HepG2 (cell line): ENCODE data around the gene GNG5.

ENCODE experiments used
- ATF2 ChIP-seq: sonication (generic); formaldehyde crosslinking; IDR thresholded peaks from 2 replicates; pipeline ENCODE4 v1.4.0; 2020; ENCODE audit warnings: missing genetic modification reagents
- EZH2 ChIP-seq: conservative IDR thresholded peaks from 2 replicates; pipeline ENCODE4 v1.6.1; 2012; ENCODE audit warnings: mild to moderate bottlenecking, low read depth, low read length, moderate library complexity
- HIVEP1 ChIP-seq: sonication (generic); formaldehyde crosslinking; IDR thresholded peaks from 2 replicates; pipeline ENCODE4 v1.4.0; 2020; ENCODE audit warnings: mild to moderate bottlenecking, missing genetic modification reagents
- ONECUT2 ChIP-seq: sonication (generic); formaldehyde crosslinking; IDR thresholded peaks from 2 replicates; pipeline ENCODE4 v1.4.0; 2020; ENCODE audit warnings: missing genetic modification reagents
- POLR2AphosphoS5 ChIP-seq: IDR thresholded peaks from 2 replicates; pipeline ENCODE4 v1.6.1; 2012; ENCODE audit warnings: low read depth, low read length
- RAD21 ChIP-seq: fragments of 450-650 bp; formaldehyde crosslinking; IDR thresholded peaks from 2 replicates; pipeline ENCODE4 v1.5.0; 2020; ENCODE audit warnings: mild to moderate bottlenecking
- SRSF9 ChIP-seq: fragments of 200-400 bp; formaldehyde crosslinking; IDR thresholded peaks from 2 replicates; pipeline ENCODE4 v1.6.1; 2018; ENCODE audit warnings: borderline replicate concordance, mild to moderate bottlenecking, low read depth, low read length; ENCODE audit not compliant: insufficient read depth, poor library complexity, severe bottlenecking
- STAT5B ChIP-seq: sonication (generic); formaldehyde crosslinking; IDR thresholded peaks from 2 replicates; pipeline ENCODE4 v1.4.0; 2020; ENCODE audit warnings: missing genetic modification reagents
- ZMYM4 ChIP-seq: sonication (generic); formaldehyde crosslinking; IDR thresholded peaks from 2 replicates; pipeline ENCODE4 v1.8.1; 2023; ENCODE audit warnings: mild to moderate bottlenecking, missing genetic modification reagents
- ZNF251 ChIP-seq: sonication (generic); formaldehyde crosslinking; IDR thresholded peaks from 2 replicates; pipeline ENCODE4 v1.9.0; 2021; ENCODE audit warnings: mild to moderate bottlenecking, missing genetic modification reagents
- TF ChIP-seq, protein P1 (sequence below): sonication (generic); formaldehyde crosslinking; IDR thresholded peaks from 2 replicates; pipeline ENCODE4 v1.5.0; 2020; ENCODE audit warnings: mild to moderate bottlenecking, missing genetic modification reagents, moderate library complexity
- TF ChIP-seq, protein P2 (sequence below): IDR thresholded peaks from 2 replicates; pipeline ENCODE4 v1.6.1; 2012; ENCODE audit warnings: inconsistent platforms

DNA sequence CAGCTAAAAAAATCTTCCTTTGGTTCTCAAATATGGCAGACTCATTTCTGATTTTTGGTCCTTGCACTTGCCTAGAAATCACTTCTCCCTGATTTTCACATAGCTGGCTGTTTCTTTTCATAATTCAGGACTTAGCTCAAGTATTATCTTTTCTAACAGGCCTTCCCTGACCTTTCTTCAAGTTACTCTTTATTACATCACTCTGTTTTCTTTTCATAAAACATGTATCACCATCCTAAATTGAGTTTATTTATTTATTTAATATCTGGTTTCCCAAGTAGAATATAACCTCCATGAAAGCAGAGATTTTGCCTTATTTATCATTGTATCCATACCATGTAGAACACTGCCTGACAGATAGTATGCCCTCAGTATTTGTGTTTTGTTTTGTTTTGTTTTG, 18.2 kb upstream of the GNG5 start:
- TF ChIP-seq SRSF9: no peak
- no peak for TF ChIP-seq ATF2 (CRISPR knock-in tag)
- TF ChIP-seq, protein P1, sequence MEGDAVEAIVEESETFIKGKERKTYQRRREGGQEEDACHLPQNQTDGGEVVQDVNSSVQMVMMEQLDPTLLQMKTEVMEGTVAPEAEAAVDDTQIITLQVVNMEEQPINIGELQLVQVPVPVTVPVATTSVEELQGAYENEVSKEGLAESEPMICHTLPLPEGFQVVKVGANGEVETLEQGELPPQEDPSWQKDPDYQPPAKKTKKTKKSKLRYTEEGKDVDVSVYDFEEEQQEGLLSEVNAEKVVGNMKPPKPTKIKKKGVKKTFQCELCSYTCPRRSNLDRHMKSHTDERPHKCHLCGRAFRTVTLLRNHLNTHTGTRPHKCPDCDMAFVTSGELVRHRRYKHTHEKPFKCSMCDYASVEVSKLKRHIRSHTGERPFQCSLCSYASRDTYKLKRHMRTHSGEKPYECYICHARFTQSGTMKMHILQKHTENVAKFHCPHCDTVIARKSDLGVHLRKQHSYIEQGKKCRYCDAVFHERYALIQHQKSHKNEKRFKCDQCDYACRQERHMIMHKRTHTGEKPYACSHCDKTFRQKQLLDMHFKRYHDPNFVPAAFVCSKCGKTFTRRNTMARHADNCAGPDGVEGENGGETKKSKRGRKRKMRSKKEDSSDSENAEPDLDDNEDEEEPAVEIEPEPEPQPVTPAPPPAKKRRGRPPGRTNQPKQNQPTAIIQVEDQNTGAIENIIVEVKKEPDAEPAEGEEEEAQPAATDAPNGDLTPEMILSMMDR: no peak
- TF ChIP-seq, protein P2, sequence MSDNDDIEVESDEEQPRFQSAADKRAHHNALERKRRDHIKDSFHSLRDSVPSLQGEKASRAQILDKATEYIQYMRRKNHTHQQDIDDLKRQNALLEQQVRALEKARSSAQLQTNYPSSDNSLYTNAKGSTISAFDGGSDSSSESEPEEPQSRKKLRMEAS: no peak
- no peak for TF ChIP-seq EZH2
- TF ChIP-seq POLR2AphosphoS5: no peak
- no peak for TF ChIP-seq RAD21 (CRISPR knock-in tag)
- no peak for TF ChIP-seq STAT5B (CRISPR knock-in tag)
- no peak for TF ChIP-seq ONECUT2 (CRISPR knock-in tag)
- TF ChIP-seq ZNF251 (CRISPR knock-in tag): no peak
- TF ChIP-seq ZMYM4: no peak
- no peak for TF ChIP-seq HIVEP1 (CRISPR knock-in tag)
